Thyroid gland (tissue), 4 donors: ENCODE results near the gene SPATA12.
"Not testable (repeated sequence)": the region's sequence is repeated elsewhere in the genome, so short reads cannot be mapped to it uniquely, and the experiment has no call there.

ENCODE experiments used
- CTCF ChIP-seq, 6 experiments: fragments of 200-600 bp in 3 of 6; fragments of 450-650 bp in 3 of 6; sonication (generic) in 3 of 6; IDR thresholded peaks; one replicate each; pipeline ENCODE4 v1.5.1; 2016 to 2019; ENCODE audit warnings: antibody characterized with exemption in 6 of 6, mild to moderate bottlenecking in 2 of 6, inconsistent platforms in 1 of 6, moderate library complexity in 1 of 6
- POLR2A ChIP-seq, 2 donors: fragments of 450-650 bp; IDR thresholded peaks; one replicate each; pipeline ENCODE4 v1.6.1; 2017; ENCODE audit warnings: antibody characterized with exemption in 2 of 2, mild to moderate bottlenecking in 2 of 2, moderate library complexity in 1 of 2

GRCh38 chr3:57083266-57083995 lies 23.0 kb downstream of the SPATA12 start:
- not testable (repeated sequence) for TF ChIP-seq CTCF, POLR2A (IDR thresholded peaks at IDR 0.05)
